ENCODE data around the gene PBX4.

PBX4 gene

DNA sequence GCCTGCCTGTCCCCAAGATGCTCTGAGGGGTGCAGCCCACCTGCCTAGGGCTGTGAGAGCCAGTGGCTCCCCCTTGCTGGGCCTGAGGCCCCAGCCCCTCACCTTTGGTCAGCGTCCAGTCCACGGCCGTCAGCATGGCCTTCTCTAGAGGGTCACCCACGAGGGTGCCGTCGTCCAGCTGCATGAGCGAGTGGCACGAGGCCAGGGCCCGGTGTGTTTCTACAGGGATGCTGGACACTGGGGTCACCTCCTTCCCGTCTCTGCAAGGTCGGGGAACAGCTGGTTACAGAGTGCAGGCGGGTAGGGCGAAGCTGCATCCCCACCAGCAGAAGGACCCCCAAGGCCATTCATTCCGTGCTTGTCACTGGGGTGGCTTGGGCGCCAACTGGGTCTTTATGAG, 36.0 kb upstream of the PBX4 start:
- Mint-ChIP-seq H3K4me1 (no peaks in the 10 kb centered on the region), H3K4me3 (no peak overlapping the region), H3K36me3 (ENCODE audit: low read depth) (peaks cover 47% of the 10 kb centered on the region), H3K27ac (no peak overlapping the region), H3K9me3 (no peaks in the 10 kb centered on the region), H3K27me3 (no peaks in the 10 kb centered on the region)
- DNase-seq, result no peak
- no peak for ATAC-seq

DNA sequence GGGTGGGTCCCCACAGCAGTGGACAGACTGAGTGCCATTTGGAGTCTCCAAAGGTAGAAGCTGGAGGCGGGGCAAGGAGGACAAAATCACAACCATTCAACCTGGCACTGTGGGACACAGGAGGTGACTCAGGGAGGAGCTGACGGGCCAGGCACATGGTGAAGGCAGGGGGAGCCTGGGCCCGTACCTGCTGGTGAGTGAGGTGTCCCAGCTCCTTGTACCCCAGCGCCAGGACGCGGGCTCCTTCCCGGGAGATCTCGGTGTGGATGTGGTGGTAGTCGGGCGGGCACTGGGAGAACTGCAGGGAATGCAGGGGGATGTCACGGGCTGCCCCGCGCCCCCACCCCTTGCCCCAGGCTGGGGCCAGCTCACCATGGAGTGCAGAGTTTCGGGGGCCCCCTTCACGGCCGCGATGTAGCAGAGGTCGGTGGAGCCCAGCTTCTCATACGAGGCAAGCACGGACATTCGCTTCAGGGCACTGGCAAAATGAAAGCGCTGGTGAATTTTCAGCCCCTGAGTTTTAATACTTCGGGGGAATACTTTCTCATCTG, 35.2 kb upstream of the PBX4 start:
- Mint-ChIP-seq H3K36me3 (ENCODE audit: low read depth) (peaks cover 46% of the 10 kb centered on the region), H3K9me3 (no peaks in the 10 kb centered on the region), H3K4me1 (no peaks in the 10 kb centered on the region), H3K4me3 (no peak overlapping the region), H3K27me3 (no peaks in the 10 kb centered on the region), H3K27ac (no peak overlapping the region)
- ATAC-seq (no peak), DNase-seq (no peak)

DNA sequence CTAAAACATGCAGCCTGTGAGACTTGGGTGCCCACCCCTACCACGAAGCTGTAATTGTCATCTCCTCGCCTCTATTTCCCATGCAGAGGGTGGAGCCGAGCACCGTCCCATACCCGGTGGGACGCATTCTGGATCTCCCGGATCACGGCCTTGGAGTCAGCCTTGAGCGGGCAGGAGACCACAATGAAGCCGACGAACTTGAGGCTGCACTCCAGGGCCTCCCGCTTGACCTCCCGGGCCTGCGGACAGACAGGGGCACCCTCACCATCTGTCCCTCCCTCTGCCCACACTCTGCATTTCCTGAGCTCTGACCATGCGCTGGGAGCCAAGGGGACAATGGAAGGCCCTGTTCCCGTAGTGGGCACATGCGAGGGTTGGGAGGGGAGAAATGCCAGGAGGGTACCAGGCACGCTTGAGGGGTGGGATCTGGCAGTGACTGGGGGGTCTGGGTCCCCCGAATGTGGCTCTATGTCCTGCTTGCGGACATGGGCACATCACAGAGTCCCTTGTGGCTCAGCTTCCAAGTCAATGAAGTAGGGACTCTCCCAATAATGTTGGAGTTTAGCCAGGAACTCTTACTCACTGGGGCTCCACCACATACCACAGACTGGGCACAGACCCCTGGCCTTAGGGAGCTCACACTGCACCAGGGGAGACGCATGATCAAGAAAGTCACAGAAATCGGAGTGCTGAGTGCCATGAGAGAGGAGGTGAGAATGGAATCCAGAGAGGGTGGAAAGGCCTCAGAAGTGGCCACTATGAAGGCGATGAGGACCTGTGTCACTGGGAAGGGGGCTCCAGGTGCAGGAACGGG, 34.2 kb upstream of the PBX4 start:
- Mint-ChIP-seq H3K27me3 (no peaks in the 10 kb centered on the region), H3K36me3 (ENCODE audit: low read depth) (peaks cover 42% of the 10 kb centered on the region), H3K27ac (no peak overlapping the region), H3K4me3 (no peak overlapping the region), H3K4me1 (no peaks in the 10 kb centered on the region), H3K9me3 (no peaks in the 10 kb centered on the region)
- ATAC-seq (no peak), DNase-seq (no peak)

DNA sequence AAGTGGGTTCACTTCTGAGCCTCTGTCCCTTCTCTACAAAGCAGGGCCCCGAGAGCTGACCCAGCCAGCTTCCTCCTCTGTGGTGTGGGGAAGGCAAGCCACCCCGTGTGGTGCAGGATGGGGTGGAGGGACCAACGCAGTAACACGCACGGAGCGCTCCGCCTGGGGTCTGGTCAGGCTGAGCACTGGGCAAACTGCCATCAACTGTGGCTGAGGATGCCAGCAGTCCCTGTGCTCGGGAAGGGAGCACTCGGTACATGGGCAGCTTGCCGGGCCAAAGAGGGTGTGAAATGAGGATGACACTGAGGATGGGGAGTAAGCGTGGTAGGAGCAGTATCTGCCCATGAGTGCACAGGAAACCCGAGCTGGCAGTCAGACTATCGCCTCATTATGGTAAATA, 32.6 kb upstream of the PBX4 start:
- DNase-seq, result no peak
- H3K9me3 Mint-ChIP-seq, result no peaks in the 10 kb centered on the region
- no peak overlapping the region for H3K27ac Mint-ChIP-seq
- ATAC-seq, result no peak
- no peak overlapping the region for H3K4me3 Mint-ChIP-seq
- H3K27me3 Mint-ChIP-seq, result no peaks in the 10 kb centered on the region
- H3K4me1 Mint-ChIP-seq, result no peaks in the 10 kb centered on the region
- H3K36me3 Mint-ChIP-seq (ENCODE audit: low read depth), result peaks cover 32% of the 10 kb centered on the region

DNA sequence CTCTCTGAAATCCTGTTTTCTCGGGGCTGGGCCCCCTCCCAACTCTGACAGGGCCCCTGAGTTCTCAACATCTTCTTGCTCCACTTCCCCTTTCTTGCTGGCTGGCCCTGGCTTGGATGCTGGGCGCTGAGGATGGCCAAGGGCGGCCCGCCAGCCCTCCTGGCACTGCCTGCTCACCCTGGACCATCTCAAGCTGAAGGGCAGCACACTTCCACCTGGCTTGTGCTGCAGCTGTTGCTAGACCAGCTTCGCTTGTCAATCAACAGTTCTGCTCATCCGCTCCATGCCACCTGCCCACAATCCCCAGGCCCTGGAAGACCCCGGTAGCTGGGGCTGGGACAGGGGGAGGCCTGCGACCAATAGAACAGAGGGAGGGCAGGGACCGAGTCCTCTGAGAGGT, 31.8 kb upstream of the PBX4 start:
- DNase-seq (no peak), ATAC-seq (no peak)
- H3K4me3 Mint-ChIP-seq, result no peak overlapping the region
- no peaks in the 10 kb centered on the region for H3K4me1 Mint-ChIP-seq
- H3K36me3 Mint-ChIP-seq (ENCODE audit: low read depth), result peaks cover 30% of the 10 kb centered on the region
- H3K9me3 Mint-ChIP-seq, result no peaks in the 10 kb centered on the region
- no peaks in the 10 kb centered on the region for H3K27me3 Mint-ChIP-seq
- H3K27ac Mint-ChIP-seq, result no peak overlapping the region

DNA sequence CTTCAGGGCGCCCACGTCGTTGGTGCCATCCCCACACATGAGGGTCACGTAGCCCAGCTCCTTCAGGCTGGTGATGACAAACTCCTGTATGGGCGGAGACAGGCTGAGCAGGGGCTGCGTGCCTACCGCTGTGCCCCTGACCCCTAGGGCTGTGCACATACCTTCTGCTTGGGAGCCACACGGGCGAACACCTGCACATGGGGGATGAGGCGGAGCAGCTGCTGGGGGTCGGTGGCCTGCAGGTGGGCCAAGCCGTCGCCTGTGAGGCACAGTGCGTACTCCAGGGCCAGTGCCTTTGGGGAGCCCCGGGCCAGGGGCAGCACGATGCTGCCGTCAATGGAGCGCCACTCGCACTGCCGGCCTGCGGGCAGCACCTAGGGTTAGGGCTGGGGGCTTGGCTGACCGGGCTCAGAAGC, 31.1 kb upstream of the PBX4 start:
- H3K27me3 Mint-ChIP-seq, result no peaks in the 10 kb centered on the region
- H3K9me3 Mint-ChIP-seq, result no peaks in the 10 kb centered on the region
- no peak overlapping the region for H3K4me3 Mint-ChIP-seq
- H3K27ac Mint-ChIP-seq, result peak overlapping the region; percentile 73
- DNase-seq (no peak), ATAC-seq (no peak)
- H3K4me1 Mint-ChIP-seq, result no peaks in the 10 kb centered on the region
- H3K36me3 Mint-ChIP-seq (ENCODE audit: low read depth), result peaks cover 32% of the 10 kb centered on the region

DNA sequence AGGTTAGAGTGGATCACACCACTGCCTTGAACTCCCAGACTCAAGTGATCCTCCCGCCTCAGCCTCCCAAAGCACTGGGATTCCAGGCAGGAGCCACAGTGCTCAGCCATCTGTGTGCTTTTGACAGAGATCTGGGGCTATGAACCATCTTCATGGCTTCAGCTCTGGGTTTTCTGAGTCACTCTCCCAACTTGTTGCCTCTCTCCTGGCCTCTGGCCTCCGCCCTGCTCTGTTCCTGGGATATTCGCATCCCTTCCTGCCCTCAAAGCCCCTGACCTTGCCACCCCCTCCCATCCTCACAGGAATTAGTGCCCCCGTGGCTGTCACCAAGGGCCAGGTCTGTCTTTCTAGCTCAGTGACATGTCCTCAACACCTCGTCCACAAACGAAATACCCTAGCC, 30.7 kb upstream of the PBX4 start:
- H3K27ac Mint-ChIP-seq, result peak overlapping the region; percentile 73
- no peaks in the 10 kb centered on the region for H3K9me3 Mint-ChIP-seq
- no peak overlapping the region for H3K4me3 Mint-ChIP-seq
- H3K4me1 Mint-ChIP-seq, result no peaks in the 10 kb centered on the region
- no peak for DNase-seq
- no peak for ATAC-seq
- no peaks in the 10 kb centered on the region for H3K27me3 Mint-ChIP-seq
- H3K36me3 Mint-ChIP-seq (ENCODE audit: low read depth), result peaks cover 30% of the 10 kb centered on the region

DNA sequence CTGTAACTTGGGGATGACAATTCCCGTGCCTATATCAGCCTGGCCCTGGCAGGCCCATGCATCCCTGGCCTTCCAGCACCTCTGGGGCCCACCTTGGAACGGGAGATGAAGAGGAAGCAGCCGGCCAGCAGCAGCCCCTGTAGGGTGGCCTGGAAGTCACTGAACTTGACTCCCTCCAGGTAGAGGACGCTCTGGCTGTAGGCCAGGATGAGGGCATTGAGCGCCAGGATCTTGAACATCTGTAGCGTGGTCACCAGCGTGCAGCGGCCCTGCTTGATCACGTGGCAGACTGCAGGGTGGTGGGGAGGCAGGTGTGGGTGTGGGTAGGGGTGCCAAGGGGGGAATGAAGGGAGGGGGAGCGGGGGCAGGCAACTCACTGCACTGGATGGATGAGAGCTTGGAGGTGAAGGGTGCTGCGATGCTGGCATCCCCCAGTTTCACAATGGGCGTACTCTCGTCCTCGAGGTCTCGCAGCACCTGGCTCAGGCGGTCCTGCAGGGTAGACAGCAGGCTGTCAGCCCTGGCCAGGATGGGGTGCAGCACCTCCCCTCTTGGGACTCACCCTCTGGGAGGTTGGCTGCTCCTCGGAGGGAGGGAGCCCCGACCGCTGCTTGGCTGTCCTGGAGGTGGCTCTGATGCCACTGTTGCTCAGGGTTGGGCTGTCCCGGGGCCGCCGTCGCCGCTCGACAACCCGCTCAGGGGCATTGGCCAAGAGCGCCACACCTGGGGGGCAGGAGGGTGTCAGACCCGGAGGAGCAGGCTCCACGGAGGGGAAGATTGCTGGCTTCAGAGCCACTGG, 28.7 kb upstream of the PBX4 start:
- peaks cover 17% of the 10 kb centered on the region for H3K36me3 Mint-ChIP-seq (ENCODE audit: low read depth)
- ATAC-seq (no peak), DNase-seq (no peak)
- H3K4me3 Mint-ChIP-seq, result no peak overlapping the region
- H3K27me3 Mint-ChIP-seq, result no peaks in the 10 kb centered on the region
- no peak overlapping the region for H3K27ac Mint-ChIP-seq
- peaks cover 9% of the 10 kb centered on the region for H3K4me1 Mint-ChIP-seq
- H3K9me3 Mint-ChIP-seq, result no peaks in the 10 kb centered on the region

DNA sequence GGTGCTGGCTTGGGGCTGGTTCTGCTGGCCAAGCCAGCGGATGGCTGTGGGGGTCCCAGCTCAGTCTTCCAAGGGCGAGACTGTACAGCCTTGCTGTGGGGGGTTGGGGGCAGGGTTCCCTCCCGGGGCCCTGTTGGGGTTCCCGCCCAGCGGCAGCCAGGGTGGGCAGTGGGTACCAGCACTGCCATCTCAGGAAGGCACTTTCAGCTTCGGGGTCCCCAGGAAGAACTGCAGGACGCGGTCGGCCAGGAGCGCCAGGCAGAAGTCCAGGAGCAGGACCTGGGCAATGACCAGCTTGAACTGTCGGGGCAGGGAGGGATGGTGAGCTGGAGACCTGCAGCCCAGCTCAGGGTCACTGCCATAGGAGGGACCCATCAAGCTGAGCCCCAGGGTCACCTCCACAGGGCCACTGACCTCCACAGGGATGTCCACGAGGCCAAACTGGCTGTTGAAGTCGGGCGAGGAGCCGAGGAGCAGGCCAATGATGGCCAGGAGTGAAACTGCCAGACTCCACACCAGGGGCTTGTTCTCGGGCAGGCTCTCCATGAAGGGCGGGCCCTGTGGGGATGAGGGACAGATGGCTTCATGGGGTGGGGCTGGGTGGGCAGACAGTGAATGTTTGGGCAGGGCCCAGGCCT, 26.9 kb upstream of the PBX4 start:
- Mint-ChIP-seq H3K4me1 (peaks cover 14% of the 10 kb centered on the region), H3K4me3 (no peak overlapping the region), H3K27me3 (no peaks in the 10 kb centered on the region), H3K36me3 (ENCODE audit: low read depth) (peaks cover 14% of the 10 kb centered on the region), H3K9me3 (no peaks in the 10 kb centered on the region), H3K27ac (no peak overlapping the region)
- ATAC-seq (no peak), DNase-seq (no peak)

DNA sequence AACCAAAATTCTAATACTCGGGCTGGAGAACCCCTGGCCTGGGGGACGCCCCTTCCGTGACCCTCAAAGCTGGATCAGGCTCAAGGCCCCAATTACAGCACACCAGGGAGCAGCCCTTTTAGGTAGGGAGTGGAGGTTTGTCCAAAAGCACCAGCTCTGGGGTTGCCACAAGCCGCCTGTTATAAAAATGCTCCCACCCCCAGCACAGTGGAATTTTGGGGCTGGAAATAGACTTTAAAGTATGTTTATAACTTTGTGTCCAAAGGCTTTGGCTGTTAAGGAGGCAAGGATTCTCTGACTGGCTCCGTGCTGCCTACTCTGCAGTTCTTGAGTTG, 25.5 kb upstream of the PBX4 start:
- DNase-seq (no peak), ATAC-seq (no peak)
- H3K27me3 Mint-ChIP-seq, result no peaks in the 10 kb centered on the region
- H3K36me3 Mint-ChIP-seq (ENCODE audit: low read depth), result peaks cover 12% of the 10 kb centered on the region
- H3K4me3 Mint-ChIP-seq, result peak overlapping the region; percentile 99
- H3K27ac Mint-ChIP-seq, result peak overlapping the region; percentile 96
- peaks cover 14% of the 10 kb centered on the region for H3K4me1 Mint-ChIP-seq
- H3K9me3 Mint-ChIP-seq, result no peaks in the 10 kb centered on the region

DNA sequence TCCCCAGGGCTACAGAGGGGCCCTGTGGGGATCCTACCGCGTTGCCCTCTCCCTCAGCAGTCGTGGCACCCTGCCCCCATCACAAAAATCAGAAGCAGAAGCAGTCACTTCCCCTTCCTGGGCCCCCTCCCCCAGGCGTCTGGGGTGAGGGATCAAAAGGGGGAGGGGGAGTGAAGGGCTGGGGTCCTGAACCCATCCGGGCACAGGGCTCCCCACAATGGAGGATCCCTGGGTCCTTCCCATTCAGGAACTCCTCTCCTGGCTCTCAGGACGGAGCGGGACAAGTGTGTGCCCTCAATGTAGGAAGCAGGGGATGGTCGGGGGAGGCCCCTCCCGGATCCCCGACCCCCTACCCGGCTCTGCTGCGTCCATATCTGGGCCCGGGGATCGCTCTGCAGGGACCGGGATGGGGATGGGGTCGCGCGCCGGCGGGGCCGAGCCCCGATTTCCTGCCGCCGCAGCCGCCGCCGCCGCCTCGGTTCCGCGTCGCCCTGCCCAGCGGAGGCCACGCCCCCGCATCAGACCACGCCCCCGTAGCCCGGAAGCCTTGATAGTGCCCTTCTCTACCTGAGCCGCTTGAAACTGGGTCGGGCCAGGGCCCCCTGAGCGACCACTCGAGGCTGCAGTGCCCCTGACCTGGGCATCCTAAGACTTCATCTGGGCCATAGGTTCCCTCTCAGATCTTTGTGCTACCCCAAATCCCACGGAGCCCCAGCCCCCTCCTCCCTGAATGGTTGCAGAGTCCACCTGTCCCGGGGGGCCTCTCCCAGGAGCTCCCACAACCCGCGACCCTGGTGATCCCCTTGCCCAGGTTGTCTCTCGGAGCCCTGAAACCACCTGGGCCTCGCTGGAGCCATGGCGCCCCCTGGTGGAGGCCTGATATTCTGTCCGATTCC, 24.9 kb upstream of the PBX4 start, which contains the start of gene GMIP:
TSS of gene GMIP (minus strand) at position 500 of the 896 bp plus-strand sequence. CDS start at position 372, 128 bp downstream.
- DNase-seq (peak; percentile 91), ATAC-seq (peak; percentile 77)
- Mint-ChIP-seq H3K4me3 (peak within 1 kb of the TSS; percentile 99), H3K27me3 (no peaks in the 10 kb centered on the region), H3K27ac (peak within 1 kb of the TSS; percentile 96), H3K36me3 (ENCODE audit: low read depth) (peaks cover 13% of the 10 kb centered on the region), H3K9me3 (no peaks in the 10 kb centered on the region), H3K4me1 (peaks cover 14% of the 10 kb centered on the region)

DNA sequence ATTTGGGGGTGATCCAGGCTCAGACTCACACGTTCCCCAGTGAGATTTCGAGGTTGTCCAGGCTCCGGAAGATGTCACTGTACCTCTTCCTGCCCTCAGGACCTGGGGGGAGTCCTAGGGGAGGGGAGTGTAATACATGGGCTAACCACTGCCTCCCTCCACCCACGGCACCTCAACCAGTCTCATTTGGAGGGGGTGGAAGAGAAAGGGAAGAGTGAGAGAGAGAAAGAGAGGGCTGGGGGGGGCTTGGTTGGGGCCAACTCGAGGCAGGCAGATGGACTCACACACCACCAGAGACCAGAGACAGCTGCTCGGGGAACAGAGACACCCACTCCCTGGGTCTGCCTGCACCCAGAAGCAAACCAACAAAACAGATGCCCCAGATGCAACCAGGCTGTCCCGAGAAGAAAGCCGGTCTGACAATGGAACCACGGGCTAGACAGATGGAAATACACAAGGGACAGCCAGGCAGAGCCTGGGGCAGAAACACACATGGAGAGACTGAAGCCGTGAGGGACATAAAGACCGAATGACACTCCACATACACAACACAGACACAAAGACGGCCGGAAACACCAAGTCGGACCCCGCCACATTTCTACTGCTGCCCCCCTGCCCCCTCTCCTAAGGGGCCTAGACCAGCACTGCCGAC, 24.1 kb upstream of the PBX4 start:
- Mint-ChIP-seq H3K27ac (peak overlapping the region; percentile 96), H3K9me3 (no peaks in the 10 kb centered on the region), H3K4me3 (peak overlapping the region; percentile 99), H3K36me3 (ENCODE audit: low read depth) (peaks cover 12% of the 10 kb centered on the region), H3K4me1 (peaks cover 14% of the 10 kb centered on the region), H3K27me3 (no peaks in the 10 kb centered on the region)
- ATAC-seq, result peak; percentile 72
- DNase-seq, result peak; percentile 55

DNA sequence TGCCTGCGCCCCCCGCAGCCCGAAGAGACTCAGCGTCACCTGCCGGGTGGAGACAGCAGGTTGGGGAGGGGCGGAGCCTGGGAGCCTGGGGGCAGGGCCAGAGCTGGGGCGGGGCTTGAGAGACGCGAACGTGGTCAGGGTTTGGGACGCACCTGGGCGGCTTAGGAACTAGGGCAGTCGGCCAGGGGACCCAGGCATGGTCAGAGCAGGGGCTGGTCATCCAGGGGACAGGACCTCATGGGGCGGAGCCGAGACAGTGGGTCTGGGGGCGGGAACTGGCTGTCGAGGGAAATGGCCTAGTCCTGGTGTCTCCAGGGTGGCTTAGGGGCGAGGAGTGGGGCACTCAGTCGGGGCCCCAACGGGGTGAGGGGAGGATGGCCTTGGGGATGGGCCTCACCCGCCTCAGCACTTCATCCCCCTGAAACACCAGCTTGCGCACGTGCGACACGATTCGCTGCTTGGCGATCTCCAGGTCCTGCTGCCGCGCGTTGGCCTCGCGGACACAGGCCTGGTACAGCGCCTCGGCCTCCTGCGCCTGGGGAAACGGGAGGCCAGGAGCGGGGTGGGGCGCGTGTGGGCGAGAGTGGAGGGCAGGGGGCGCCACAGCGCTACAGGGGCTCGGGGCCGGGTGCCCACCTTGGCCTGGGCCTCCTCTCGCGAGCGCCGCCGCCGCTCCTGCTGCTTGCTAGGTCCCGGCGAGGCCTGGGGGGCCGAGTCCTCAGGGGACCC, 19.2 kb upstream of the PBX4 start:
- peaks cover 28% of the 10 kb centered on the region for H3K36me3 Mint-ChIP-seq (ENCODE audit: low read depth)
- no peak overlapping the region for H3K4me3 Mint-ChIP-seq
- no peak for ATAC-seq
- H3K27me3 Mint-ChIP-seq, result no peaks in the 10 kb centered on the region
- no peak overlapping the region for H3K27ac Mint-ChIP-seq
- no peaks in the 10 kb centered on the region for H3K9me3 Mint-ChIP-seq
- H3K4me1 Mint-ChIP-seq, result peaks cover 15% of the 10 kb centered on the region
- DNase-seq, result no peak

All from activated naive CD8-positive, alpha-beta T cell treated with anti-CD3 and anti-CD28 coated beads, Interleukin-2, amount 50 U/mL, for 24 hours (primary cell).